MCF 10A (cell line): ENCODE data around the gene PTPRU. TPM values are rescaled to one million over a fixed set of nuclear protein-coding genes. Genes with fewer than 3 reads are reported as not detected.

Source experiments
- Bru-seq: library from RNA; stranded (reverse); fragments of 400-500 nt; gene quantifications from one replicate; lab custom pipeline; 2021; lab: Mats Ljungman, UMichigan
- BruChase-seq, 2 experiments: library from RNA; stranded (reverse); fragments of 400-500 nt; gene quantifications; one replicate each; lab custom pipeline; 2021; lab: Mats Ljungman, UMichigan
- BruUV-seq: library from RNA; stranded (reverse); fragments of 400-500 nt; replicated peaks from 2 replicates; lab custom pipeline; 2021; lab: Mats Ljungman, UMichigan
- CTCF ChIA-PET: fragments of 300-600 bp; sonication (Branson Sonifier 250); formaldehyde crosslinking; extraction: SDS; loops from one replicate; lab custom pipeline; 2021; ENCODE audit warnings: antibody characterized with exemption, inconsistent platforms; lab: Yijun Ruan, JAX
- POLR2A ChIA-PET: fragments of 300-600, 350-650 bp; sonication (Branson Sonifier 250); formaldehyde crosslinking; extraction: SDS; loops from one replicate; lab custom pipeline; 2020; ENCODE audit warnings: antibody characterized with exemption, inconsistent platforms; lab: Yijun Ruan, JAX
- DNase-seq: peaks from one replicate; pipeline ENCODE4 v3.0.0-alpha.2; 2018; ENCODE audit not compliant: unreplicated experiment
- H3K27ac Mint-ChIP-seq: one replicate; pipeline ENCODE4 v1.8.0; 2022; ENCODE audit warnings: mild to moderate bottlenecking, low read depth, mixed read lengths; ENCODE audit not compliant: unreplicated experiment
- H3K27me3 Mint-ChIP-seq: one replicate; pipeline ENCODE4 v1.8.0; 2022; ENCODE audit warnings: mixed read lengths; ENCODE audit not compliant: insufficient read depth, unreplicated experiment
- H3K36me3 Mint-ChIP-seq: one replicate; pipeline ENCODE4 v1.8.0; 2022; ENCODE audit warnings: mild to moderate bottlenecking, moderate library complexity, mixed read lengths; ENCODE audit not compliant: insufficient read depth, unreplicated experiment
- H3K4me1 Mint-ChIP-seq: one replicate; pipeline ENCODE4 v1.8.0; 2022; ENCODE audit warnings: mixed read lengths; ENCODE audit not compliant: insufficient read depth, unreplicated experiment
- H3K4me3 Mint-ChIP-seq: one replicate; pipeline ENCODE4 v1.8.0; 2022; ENCODE audit warnings: mild to moderate bottlenecking, moderate library complexity, mixed read lengths; ENCODE audit not compliant: unreplicated experiment
- H3K9me3 Mint-ChIP-seq: one replicate; pipeline ENCODE4 v1.8.0; 2022; ENCODE audit warnings: mixed read lengths; ENCODE audit not compliant: unreplicated experiment
- CTCF ChIP-seq: fragments of 200-600 bp; IDR thresholded peaks from one replicate; pipeline ENCODE4 v1.8.0; 2022; ENCODE audit warnings: antibody characterized with exemption, mild to moderate bottlenecking; ENCODE audit not compliant: unreplicated experiment
- intact Hi-C: fragments of 100-400 bp; cut with micrococcal nuclease; formaldehyde crosslinking; loops from 2 replicates; pipeline ENCODE4 v1.14.1; 2022
- long read RNA-seq: library from polyadenylated mRNA; stranded (forward); transcript quantifications from one replicate; pipeline ENCODE4 v2.0.0, GENCODE V29; 2022
- total RNA-seq: library from RNA; stranded (reverse); gene quantifications from 2 replicates; pipeline ENCODE4 v1.2.3, GENCODE V29; 2022

The PTPRU gene
- total RNA-seq = 24.1 and 26.8 TPM in 2 replicates
- Bru-seq, nascent RNA = percentile 51 among the genes with signal in this experiment
- percentile 57 among the genes with signal in this experiment for BruChase-seq, experiment 1, labeled RNA remaining after a 6-hour chase
- percentile 50 among the genes with signal in this experiment for BruChase-seq, experiment 2, labeled RNA remaining after a 2-hour chase
- long read RNA-seq, full-length matches to known transcripts = 7 of 38 reads
- long read RNA-seq, partial matches to known transcripts = 25 of 38 reads
- long read RNA-seq, other reads (novel, unspliced or antisense) = 6 of 38 reads

GRCh38 chr1:29235955-29236711 is at the start of gene PTPRU:
TSS of gene PTPRU (plus strand) at chr1:29236522. CDS start at chr1:29236645, 123 bp downstream.
- POLR2A ChIA-PET = interaction anchor here (0.5 to 1.2 kb wide), 7 partner anchors 38 to 1660 kb away, joined by 3 to 5 read pairs (median 3); no protein-coding TSS in a partner anchor
- intact Hi-C loops = loop anchor here (1.0 to 10.0 kb wide), 7 partner anchors 106 to 875 kb away; no protein-coding TSS in a partner anchor
- Mint-ChIP-seq H3K27me3 (peaks cover 14% of the 10 kb centered on the region), H3K9me3 (no peaks in the 10 kb centered on the region), H3K4me1 (peaks cover 27% of the 10 kb centered on the region), H3K4me3 (peak within 1 kb of the TSS; percentile 93), H3K36me3 (peaks cover 6% of the 10 kb centered on the region), H3K27ac (peak within 1 kb of the TSS; percentile 61)
- peak; percentile 84 for TF ChIP-seq CTCF
- peak; percentile 65 for DNase-seq
- CTCF ChIA-PET = interaction anchor here (0.6 to 1.4 kb wide), 15 partner anchors 9 to 1479 kb away, joined by 3 to 6 read pairs (median 3); no protein-coding TSS in a partner anchor
- BruUV-seq = no TSS peak

- no TSS peak for BruUV-seq
- Mint-ChIP-seq H3K4me1 (peaks cover 9% of the 10 kb centered on the region), H3K4me3 (no peak overlapping the region), H3K27ac (no peak overlapping the region), H3K36me3 (peaks cover 5% of the 10 kb centered on the region), H3K9me3 (no peaks in the 10 kb centered on the region), H3K27me3 (no peaks in the 10 kb centered on the region)
- ChIA-PET POLR2A (no interaction called here), CTCF (interaction anchor here (1.3 to 3.2 kb wide), 3 partner anchors 11 to 17 kb away, joined by 3 to 13 read pairs (median 9); no protein-coding TSS in a partner anchor)
- intact Hi-C loops = loop anchor here (10.0 kb wide), 1 partner anchor 542 kb away; the partner anchor contains the start of genes RNU11 and TAF12
- DNase-seq = no peak
- TF ChIP-seq CTCF = no peak
These were observed 49.6 kb upstream of the PTPRU start for GRCh38 chr1:29186707-29187106.

- DNase-seq = no peak
- Mint-ChIP-seq H3K4me1 (peaks cover 9% of the 10 kb centered on the region), H3K27ac (peak overlapping the region; percentile 85), H3K4me3 (no peak overlapping the region), H3K9me3 (no peaks in the 10 kb centered on the region), H3K36me3 (peaks cover 19% of the 10 kb centered on the region), H3K27me3 (no peaks in the 10 kb centered on the region)
- intact Hi-C loops = no loop called here
- CTCF ChIA-PET = interaction anchor here (0.6 to 8.1 kb wide), 4 partner anchors 9 to 1826 kb away, joined by 3 to 71 read pairs (median 3); partner anchors contain the start of gene SRSF4
- no peak for TF ChIP-seq CTCF
- no TSS peak for BruUV-seq
- POLR2A ChIA-PET = interaction anchor here (1.0 to 3.6 kb wide), 3 partner anchors 9 to 276 kb away, joined by 3 to 22 read pairs (median 3); partner anchors contain the start of genes EPB41 and SRSF4
These were observed 45.6 kb upstream of the PTPRU start for GRCh38 chr1:29190718-29191117.
